ENCODE measurements around the gene GNG13. TPM values are rescaled to one million over a fixed set of nuclear protein-coding genes. Genes with fewer than 3 reads are reported as not detected.

Gene GNG13
- total RNA-seq, 4 donors from 2014 or later, result not detected

- WGBS, 2 donors, result 67 to 68% methylated on average over 32 to 43 of the region's 58 CpGs
- TF ChIP-seq CTCF (IDR thresholded peaks at IDR 0.05) (no peak), POLR2A (IDR thresholded peaks at IDR 0.05) (no peak)
- H3K4me3 ChIP-seq (ENCODE audit: low read depth, poor library complexity, severe bottlenecking), result no peak overlapping the region
- intact Hi-C loops (cut with DNase I; ENCODE audit: low total_unique reads), result no loop called here
- peak; percentile 42 to 93 for DNase-seq (ENCODE audit: low spot score in 2 of 2)
These were observed 14.7 kb downstream of the GNG13 start for GRCh38 chr16:785563-786535.

GRCh38 chr16:784431-784830, 16.1 kb downstream of the GNG13 start:
- intact Hi-C loops (cut with DNase I; ENCODE audit: low total_unique reads), result loop anchor here (5.0 kb wide), 1 partner anchor 72 kb away; no protein-coding TSS in a partner anchor
- 85 to 86% methylated on average over 14 to 15 of the region's 19 CpGs for WGBS, 2 donors
- H3K4me3 ChIP-seq (ENCODE audit: low read depth, poor library complexity, severe bottlenecking), result no peak overlapping the region
- TF ChIP-seq CTCF (IDR thresholded peaks at IDR 0.05) (no peak), POLR2A (IDR thresholded peaks at IDR 0.05) (no peak)
- DNase-seq (ENCODE audit: low spot score in 2 of 2), result no peak

GRCh38 chr16:783404-784161, 17.0 kb downstream of the GNG13 start:
- intact Hi-C loops (cut with DNase I; ENCODE audit: low total_unique reads), result loop anchor here (5.0 kb wide), 1 partner anchor 71 kb away; no protein-coding TSS in a partner anchor
- no peak for DNase-seq (ENCODE audit: low spot score in 2 of 2)

GRCh38 chr16:782766-783403, 17.6 kb downstream of the GNG13 start:
- intact Hi-C loops (cut with DNase I; ENCODE audit: low total_unique reads), result loop anchor here (5.0 kb wide), 1 partner anchor 71 kb away; no protein-coding TSS in a partner anchor
- no peak overlapping the region for H3K4me3 ChIP-seq (ENCODE audit: low read depth, poor library complexity, severe bottlenecking)
- DNase-seq (ENCODE audit: low spot score in 2 of 2), result no peak
- no peak for TF ChIP-seq CTCF (IDR thresholded peaks at IDR 0.05)
- TF ChIP-seq POLR2A (IDR thresholded peaks at IDR 0.05), result no peak
- WGBS, 2 donors, result 33 to 43% methylated on average over 16 to 30 of the region's 36 CpGs

More at GRCh38 chr16:783404-784161, 17.0 kb downstream of the GNG13 start:
- H3K4me3 ChIP-seq (ENCODE audit: low read depth, poor library complexity, severe bottlenecking), result no peak overlapping the region
- 11 to 49% methylated on average over 8 to 17 of the region's 17 CpGs for WGBS, 2 donors
- no peak for TF ChIP-seq POLR2A (IDR thresholded peaks at IDR 0.05)
- TF ChIP-seq CTCF (IDR thresholded peaks at IDR 0.05), result no peak

DNA sequence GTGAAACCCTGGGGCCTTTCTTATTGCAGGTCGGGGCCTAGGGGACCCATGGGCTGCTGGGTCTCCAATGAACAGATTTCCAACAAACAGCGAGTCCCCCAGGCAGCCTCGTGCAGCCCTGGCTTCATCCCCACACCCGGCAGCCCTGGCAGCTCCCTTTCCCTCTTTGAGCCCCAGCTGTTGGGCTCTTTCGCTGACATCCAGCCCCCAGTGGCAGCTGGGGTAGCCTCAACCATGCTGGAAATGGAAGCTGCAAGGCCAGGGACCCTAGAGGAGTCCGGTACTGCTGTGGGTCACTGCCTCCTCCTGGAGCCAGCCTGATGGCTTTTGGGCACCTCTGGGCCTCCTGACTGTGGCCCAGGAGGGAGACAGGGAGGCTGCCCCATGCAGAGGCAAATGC, 18.3 kb downstream of the GNG13 start:
- TF ChIP-seq POLR2A (IDR thresholded peaks at IDR 0.05) (no peak), CTCF (IDR thresholded peaks at IDR 0.05) (no peak)
- no peak for DNase-seq (ENCODE audit: low spot score in 2 of 2)
- H3K4me3 ChIP-seq (ENCODE audit: low read depth, poor library complexity, severe bottlenecking), result no peak overlapping the region
- intact Hi-C loops (cut with DNase I; ENCODE audit: low total_unique reads), result loop anchor here (5.0 kb wide), 1 partner anchor 70 kb away; no protein-coding TSS in a partner anchor
- 32 to 36% methylated on average over 5 to 6 of the region's 6 CpGs for WGBS, 2 donors

All from lower leg skin (tissue), 4 donors.